Fibroblast of the conjunctiva (primary cell): ENCODE results near the gene S100A16.
"Not testable (repeated sequence)": the region's sequence is repeated elsewhere in the genome, so short reads cannot be mapped to it uniquely, and the experiment has no call there.

ENCODE experiments used
- DNase-seq: peaks from one replicate; pipeline ENCODE4 v3.0.0-alpha.2; 2010; ENCODE audit warnings: low read depth

S100A16 gene

GRCh38 chr1:153615406-153615805 is 2.5 kb upstream of the S100A16 start:
- DNase-seq: no peak

- no peak for DNase-seq
These were observed 2.0 kb upstream of the S100A16 start for GRCh38 chr1:153614906-153615305.

GRCh38 chr1:153614189-153614900 is 1.4 kb upstream of the S100A16 start:
- no peak for DNase-seq

GRCh38 chr1:153613406-153613805 is 469 bp upstream of the S100A16 start:
- no peak for DNase-seq

- no peak for DNase-seq
These were observed 704 bp downstream of the S100A16 start for GRCh38 chr1:153612111-153612754.

GRCh38 chr1:153611356-153611755 is 1.6 kb downstream of the S100A16 start:
- no peak for DNase-seq

- DNase-seq: no peak
These were observed 2.1 kb downstream of the S100A16 start for GRCh38 chr1:153610811-153611301.

GRCh38 chr1:153610334-153610733 is 2.6 kb downstream of the S100A16 start:
- no peak for DNase-seq

- DNase-seq: no peak
These were observed 3.4 kb downstream of the S100A16 start for GRCh38 chr1:153609585-153609907.

- peak; percentile 61 for DNase-seq
These were observed 4.0 kb downstream of the S100A16 start for GRCh38 chr1:153608742-153609584.

GRCh38 chr1:153608089-153608682 is 4.8 kb downstream of the S100A16 start:
- DNase-seq: no peak

GRCh38 chr1:153607381-153607780 is 5.6 kb downstream of the S100A16 start:
- DNase-seq: no peak

GRCh38 chr1:153606194-153606593 is 6.7 kb downstream of the S100A16 start:
- no peak for DNase-seq

- DNase-seq: no peak
These were observed 10.2 kb downstream of the S100A16 start for GRCh38 chr1:153602749-153603148.

GRCh38 chr1:153599847-153600246 is 13.1 kb downstream of the S100A16 start:
- DNase-seq: no peak

GRCh38 chr1:153598309-153599172 is 14.4 kb downstream of the S100A16 start:
- DNase-seq: peak; percentile 47

- no peak for DNase-seq
These were observed 15.7 kb downstream of the S100A16 start for GRCh38 chr1:153597206-153597605.

- no peak for DNase-seq
These were observed 20.2 kb downstream of the S100A16 start for GRCh38 chr1:153592748-153593147.

GRCh38 chr1:153588482-153588881 is 24.5 kb downstream of the S100A16 start:
- DNase-seq: no peak

- not testable (repeated sequence) for DNase-seq
These were observed 24.9 kb downstream of the S100A16 start for GRCh38 chr1:153588033-153588432.

- no peak for DNase-seq
These were observed 25.6 kb downstream of the S100A16 start for GRCh38 chr1:153587314-153587713.
